A673 (cell line): ENCODE results near the gene ADAMTS15. TPM values are rescaled to one million over a fixed set of nuclear protein-coding genes. Genes with fewer than 3 reads are reported as not detected.

Experiments
- BruUV-seq: library from RNA; stranded (reverse); fragments of 400-500 nt; replicated peaks from 2 replicates; lab custom pipeline; 2021; lab: Mats Ljungman, UMichigan
- CTCF ChIA-PET: fragments of 300-600 bp; sonication (Branson Sonifier 250); formaldehyde crosslinking; loops from one replicate; lab custom pipeline; 2022; ENCODE audit warnings: antibody characterized with exemption; lab: Charles Lee
- POLR2A ChIA-PET: fragments of 300-600 bp; sonication (Branson Sonifier 250); formaldehyde crosslinking; loops from one replicate; lab custom pipeline; 2022; ENCODE audit warnings: antibody characterized with exemption; ENCODE audit not compliant: low non-redundant PET; lab: Charles Lee
- DNase-seq: peaks from one replicate; pipeline ENCODE4 v3.0.0-alpha.2; 2015; ENCODE audit warnings: low spot score
- H3K27ac ChIP-seq: fragments of 200-600 bp; sonication (generic); 2 replicates; pipeline ENCODE4 v1.5.1; 2016; ENCODE audit warnings: mixed run types, low read depth, mild to moderate bottlenecking, mixed read lengths, antibody characterized with exemption, low read length; ENCODE audit not compliant: poor library complexity, severe bottlenecking
- H3K27me3 ChIP-seq: fragments of 200-600 bp; sonication (generic); replicated peaks from 2 replicates; pipeline ENCODE4 v1.6.1; 2017; ENCODE audit warnings: mixed run types, low read depth, mild to moderate bottlenecking, mixed read lengths, antibody characterized with exemption, low read length; ENCODE audit not compliant: insufficient read depth, poor library complexity
- H3K36me3 ChIP-seq: fragments of 200-600 bp; sonication (generic); 2 replicates; pipeline ENCODE4 v1.6.1; 2016; ENCODE audit warnings: mixed run types, mild to moderate bottlenecking, mixed read lengths, antibody characterized with exemption, low read length; ENCODE audit not compliant: insufficient read depth, poor library complexity, severe bottlenecking
- H3K4me1 ChIP-seq: fragments of 200-600 bp; sonication (generic); 2 replicates; pipeline ENCODE4 v1.6.1; 2017; ENCODE audit warnings: mixed run types, mild to moderate bottlenecking, mixed read lengths, antibody characterized with exemption, low read length; ENCODE audit not compliant: insufficient read depth, poor library complexity, severe bottlenecking
- H3K4me3 ChIP-seq: fragments of 200-600 bp; sonication (generic); 2 replicates; pipeline ENCODE4 v1.5.1; 2016; ENCODE audit warnings: low read depth, mixed run types, mild to moderate bottlenecking, mixed read lengths, low read length; ENCODE audit not compliant: poor library complexity, severe bottlenecking
- H3K9me3 ChIP-seq: fragments of 200-600 bp; sonication (generic); 2 replicates; pipeline ENCODE4 v1.6.1; 2016; ENCODE audit warnings: mixed run types, low read depth, mild to moderate bottlenecking, mixed read lengths, antibody characterized with exemption, low read length; ENCODE audit not compliant: poor library complexity, severe bottlenecking
- EZH2 ChIP-seq: fragments of 200-600 bp; sonication (generic); IDR thresholded peaks from 2 replicates; pipeline ENCODE4 v1.6.1; 2017; ENCODE audit warnings: borderline replicate concordance, low read depth, mild to moderate bottlenecking, mixed read lengths, antibody characterized with exemption, low read length; ENCODE audit not compliant: poor library complexity, severe bottlenecking
- intact Hi-C: fragments of 100-400 bp; cut with micrococcal nuclease; formaldehyde crosslinking; loops from one replicate; pipeline ENCODE4 v1.10.0; 2022; ENCODE audit not compliant: unreplicated experiment
- total RNA-seq: library from RNA; stranded (reverse); gene quantifications from 2 replicates; pipeline ENCODE4 v1.2.3, GENCODE V29; 2021
- TF ChIP-seq, protein P1 (sequence below): fragments of 300-800, 200-600 bp; sonication (generic); conservative IDR thresholded peaks from 2 replicates; pipeline ENCODE4 v1.5.1; 2017; ENCODE audit warnings: low read depth, mild to moderate bottlenecking, antibody characterized with exemption, low read length, moderate library complexity, mixed read lengths

The ADAMTS15 gene
- total RNA-seq, 1 experiment from 2014 or later, result 0.99 TPM

- no TSS peak for BruUV-seq
- Histone ChIP-seq H3K36me3 (no peaks in the 10 kb centered on the region), H3K4me1 (no peaks in the 10 kb centered on the region), H3K27ac (no peak overlapping the region), H3K4me3 (no peak overlapping the region), H3K9me3 (no peaks in the 10 kb centered on the region), H3K27me3 (peaks cover 12% of the 10 kb centered on the region)
- intact Hi-C loops, result no loop called here
- TF ChIP-seq EZH2, result no peak
- TF ChIP-seq, protein P1, sequence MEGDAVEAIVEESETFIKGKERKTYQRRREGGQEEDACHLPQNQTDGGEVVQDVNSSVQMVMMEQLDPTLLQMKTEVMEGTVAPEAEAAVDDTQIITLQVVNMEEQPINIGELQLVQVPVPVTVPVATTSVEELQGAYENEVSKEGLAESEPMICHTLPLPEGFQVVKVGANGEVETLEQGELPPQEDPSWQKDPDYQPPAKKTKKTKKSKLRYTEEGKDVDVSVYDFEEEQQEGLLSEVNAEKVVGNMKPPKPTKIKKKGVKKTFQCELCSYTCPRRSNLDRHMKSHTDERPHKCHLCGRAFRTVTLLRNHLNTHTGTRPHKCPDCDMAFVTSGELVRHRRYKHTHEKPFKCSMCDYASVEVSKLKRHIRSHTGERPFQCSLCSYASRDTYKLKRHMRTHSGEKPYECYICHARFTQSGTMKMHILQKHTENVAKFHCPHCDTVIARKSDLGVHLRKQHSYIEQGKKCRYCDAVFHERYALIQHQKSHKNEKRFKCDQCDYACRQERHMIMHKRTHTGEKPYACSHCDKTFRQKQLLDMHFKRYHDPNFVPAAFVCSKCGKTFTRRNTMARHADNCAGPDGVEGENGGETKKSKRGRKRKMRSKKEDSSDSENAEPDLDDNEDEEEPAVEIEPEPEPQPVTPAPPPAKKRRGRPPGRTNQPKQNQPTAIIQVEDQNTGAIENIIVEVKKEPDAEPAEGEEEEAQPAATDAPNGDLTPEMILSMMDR, result no peak
- ChIA-PET POLR2A (no interaction called here), CTCF (no interaction called here)
- DNase-seq, result no peak
These were observed 6.2 kb downstream of the ADAMTS15 start for GRCh38 chr11:130454491-130455252.

DNA sequence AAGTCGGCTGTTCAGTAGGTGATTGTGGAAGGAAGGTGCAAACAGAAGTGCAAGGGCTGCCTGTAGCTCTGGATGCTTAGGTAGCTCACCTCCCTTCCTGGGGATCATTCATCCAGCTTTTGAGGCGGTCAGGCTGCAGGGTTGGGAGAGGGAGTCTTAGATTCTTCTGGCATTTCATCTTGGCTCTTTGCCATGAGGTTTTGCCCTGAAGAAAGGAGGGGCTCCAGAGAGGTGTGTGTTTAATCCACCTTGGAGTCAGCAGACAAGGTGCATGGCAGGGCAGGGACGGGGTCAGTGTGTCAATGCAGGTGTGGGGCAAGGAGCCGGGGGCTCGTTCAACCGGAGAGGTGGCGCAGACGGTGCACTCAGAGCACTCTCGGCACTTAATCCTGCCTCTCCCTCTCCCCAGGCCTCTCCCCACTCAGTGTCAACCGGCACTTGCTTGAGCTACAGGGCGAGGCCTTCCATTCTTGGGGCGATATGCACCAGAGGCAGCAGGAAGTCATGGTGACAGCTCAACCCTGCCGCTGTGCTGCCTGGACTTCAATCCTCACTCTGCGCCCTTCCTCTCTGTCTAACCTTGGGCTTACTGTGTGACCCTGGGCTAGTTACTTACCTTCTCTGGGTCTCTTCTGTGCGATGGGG lies 7.2 kb downstream of the ADAMTS15 start:
- TF ChIP-seq EZH2, result no peak
- TF ChIP-seq, protein P1, result no peak
- Histone ChIP-seq H3K27me3 (peaks cover 3% of the 10 kb centered on the region), H3K36me3 (no peaks in the 10 kb centered on the region), H3K4me1 (no peaks in the 10 kb centered on the region), H3K27ac (no peak overlapping the region), H3K9me3 (no peaks in the 10 kb centered on the region), H3K4me3 (no peak overlapping the region)
- CTCF ChIA-PET, result no interaction called here
- BruUV-seq, result no TSS peak
- intact Hi-C loops, result no loop called here
- POLR2A ChIA-PET, result no interaction called here
- DNase-seq, result no peak

- Histone ChIP-seq H3K9me3 (no peaks in the 10 kb centered on the region), H3K36me3 (no peaks in the 10 kb centered on the region), H3K4me3 (no peak overlapping the region), H3K27ac (no peak overlapping the region), H3K27me3 (no peaks in the 10 kb centered on the region), H3K4me1 (no peaks in the 10 kb centered on the region)
- POLR2A ChIA-PET, result no interaction called here
- intact Hi-C loops, result no loop called here
- DNase-seq, result no peak
- BruUV-seq, result no TSS peak
- CTCF ChIA-PET, result no interaction called here
- no peak for TF ChIP-seq EZH2
- TF ChIP-seq, protein P1, result no peak
These were observed 7.8 kb downstream of the ADAMTS15 start for GRCh38 chr11:130456286-130456685.
